IPS-20b (cell line): ENCODE measurements around the gene HOXB1.

Experiments
- H3K27ac ChIP-seq: one replicate; pipeline ENCODE4 v1.5.1; 2013; ENCODE audit warnings: low read length
- H3K27me3 ChIP-seq: 2 replicates; pipeline ENCODE4 v1.6.1; 2013; ENCODE audit warnings: mild to moderate bottlenecking, low read length, inconsistent platforms; ENCODE audit not compliant: insufficient read depth
- H3K36me3 ChIP-seq: 2 replicates; pipeline ENCODE4 v1.6.1; 2013; ENCODE audit warnings: low read depth, mild to moderate bottlenecking, inconsistent platforms, low read length, moderate library complexity; ENCODE audit not compliant: insufficient read depth
- H3K4me1 ChIP-seq: 2 replicates; pipeline ENCODE4 v1.6.1; 2013; ENCODE audit warnings: mild to moderate bottlenecking, control low read depth, inconsistent platforms, low read length, moderate library complexity; ENCODE audit not compliant: insufficient read depth
- H3K4me3 ChIP-seq: 2 replicates; pipeline ENCODE4 v1.5.1; 2013; ENCODE audit warnings: mild to moderate bottlenecking, low read length, inconsistent platforms
- H3K9ac ChIP-seq: 2 replicates; pipeline ENCODE4 v1.6.1; 2013; ENCODE audit warnings: low read depth, mild to moderate bottlenecking, inconsistent platforms, low read length, moderate library complexity
- H3K9me3 ChIP-seq: 2 replicates; pipeline ENCODE4 v1.6.1; 2013; ENCODE audit warnings: mild to moderate bottlenecking, low read depth, low read length, inconsistent platforms; ENCODE audit not compliant: insufficient read depth

HOXB1 gene

DNA sequence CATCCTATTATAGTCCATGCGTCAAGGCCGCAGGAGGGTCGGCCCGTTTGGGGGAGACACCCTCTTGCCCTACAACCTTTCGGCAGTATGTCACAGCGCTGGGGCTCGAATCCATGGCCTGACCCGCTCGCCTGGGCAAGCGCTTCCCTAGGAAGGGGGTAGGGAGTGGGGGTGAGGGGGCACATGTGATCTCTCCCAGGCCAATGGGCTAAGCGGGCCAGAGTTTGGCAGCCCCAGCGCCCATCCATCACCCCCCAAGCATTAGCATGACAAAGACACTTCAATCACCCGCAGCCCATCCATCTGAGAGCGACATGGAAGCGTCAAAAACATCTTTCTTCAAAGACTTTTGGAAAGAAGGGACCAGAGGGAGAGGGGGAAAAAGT lies at the start of gene HOXB1:
HOXB1 (minus strand) TSS at position 125 of the 386 bp plus-strand sequence; CDS start at position 18, 107 bp downstream.
- H3K4me1 ChIP-seq: peaks cover 19% of the 10 kb centered on the region
- no peak within 1 kb of the TSS for H3K9ac ChIP-seq
- no peaks in the 10 kb centered on the region for H3K9me3 ChIP-seq
- peaks cover 97% of the 10 kb centered on the region for H3K27me3 ChIP-seq
- peak within 1 kb of the TSS; percentile 44 for H3K4me3 ChIP-seq
- no peak within 1 kb of the TSS for H3K27ac ChIP-seq
- no peaks in the 10 kb centered on the region for H3K36me3 ChIP-seq

DNA sequence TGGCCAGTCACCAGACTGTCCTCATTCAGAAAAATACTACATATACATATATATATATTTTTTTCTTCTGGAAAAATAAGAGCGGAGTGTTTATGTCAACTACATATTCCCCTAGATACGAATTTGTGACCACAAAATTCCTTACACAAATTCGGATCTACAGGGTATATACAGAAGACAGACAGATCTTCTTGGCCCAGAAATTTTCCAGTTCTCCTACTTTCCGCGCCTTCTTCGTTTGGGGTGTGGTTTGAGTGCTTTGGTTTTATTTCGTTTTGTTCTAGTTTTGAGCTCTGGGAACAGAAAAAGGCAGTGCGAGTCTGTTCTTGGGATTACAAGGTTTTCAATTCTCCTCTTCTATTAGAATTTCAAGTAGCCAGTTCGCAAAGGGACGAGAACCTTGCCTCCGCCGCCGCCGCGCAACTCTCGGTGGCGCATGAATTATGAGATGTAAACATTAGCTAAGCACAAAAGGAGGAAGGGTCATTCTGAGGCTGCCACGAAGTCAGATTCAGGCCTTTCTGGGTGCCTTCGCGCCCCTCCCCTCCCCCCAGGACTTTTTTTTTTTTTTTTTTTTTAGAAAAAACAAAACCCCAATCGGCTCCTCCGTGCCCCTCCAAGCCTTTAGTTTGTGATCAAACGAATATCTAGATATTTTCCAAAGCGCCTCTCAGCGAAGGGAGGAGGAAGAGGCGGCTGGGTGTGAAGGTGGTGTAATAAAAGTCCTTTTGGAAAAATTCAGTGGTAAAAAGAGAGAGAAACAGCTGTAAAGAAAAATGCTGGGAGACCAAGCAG lies 49.1 kb upstream of the HOXB1 start:
- H3K4me1 ChIP-seq: no peaks in the 10 kb centered on the region
- peaks cover 100% of the 10 kb centered on the region for H3K27me3 ChIP-seq
- H3K27ac ChIP-seq: no peak overlapping the region
- no peaks in the 10 kb centered on the region for H3K36me3 ChIP-seq
- H3K9ac ChIP-seq: no peak overlapping the region
- peaks cover 4% of the 10 kb centered on the region; the same call in 1 of the 2 replicates for H3K9me3 ChIP-seq
- no peak overlapping the region for H3K4me3 ChIP-seq

GRCh38 chr17:48579471-48579759 lies 48.6 kb upstream of the HOXB1 start:
- Histone ChIP-seq H3K27ac (no peak overlapping the region), H3K4me3 (no peak overlapping the region), H3K36me3 (no peaks in the 10 kb centered on the region), H3K9ac (no peak overlapping the region), H3K9me3 (peaks cover 4% of the 10 kb centered on the region; the same call in 1 of the 2 replicates), H3K27me3 (peaks cover 100% of the 10 kb centered on the region), H3K4me1 (no peaks in the 10 kb centered on the region)

DNA sequence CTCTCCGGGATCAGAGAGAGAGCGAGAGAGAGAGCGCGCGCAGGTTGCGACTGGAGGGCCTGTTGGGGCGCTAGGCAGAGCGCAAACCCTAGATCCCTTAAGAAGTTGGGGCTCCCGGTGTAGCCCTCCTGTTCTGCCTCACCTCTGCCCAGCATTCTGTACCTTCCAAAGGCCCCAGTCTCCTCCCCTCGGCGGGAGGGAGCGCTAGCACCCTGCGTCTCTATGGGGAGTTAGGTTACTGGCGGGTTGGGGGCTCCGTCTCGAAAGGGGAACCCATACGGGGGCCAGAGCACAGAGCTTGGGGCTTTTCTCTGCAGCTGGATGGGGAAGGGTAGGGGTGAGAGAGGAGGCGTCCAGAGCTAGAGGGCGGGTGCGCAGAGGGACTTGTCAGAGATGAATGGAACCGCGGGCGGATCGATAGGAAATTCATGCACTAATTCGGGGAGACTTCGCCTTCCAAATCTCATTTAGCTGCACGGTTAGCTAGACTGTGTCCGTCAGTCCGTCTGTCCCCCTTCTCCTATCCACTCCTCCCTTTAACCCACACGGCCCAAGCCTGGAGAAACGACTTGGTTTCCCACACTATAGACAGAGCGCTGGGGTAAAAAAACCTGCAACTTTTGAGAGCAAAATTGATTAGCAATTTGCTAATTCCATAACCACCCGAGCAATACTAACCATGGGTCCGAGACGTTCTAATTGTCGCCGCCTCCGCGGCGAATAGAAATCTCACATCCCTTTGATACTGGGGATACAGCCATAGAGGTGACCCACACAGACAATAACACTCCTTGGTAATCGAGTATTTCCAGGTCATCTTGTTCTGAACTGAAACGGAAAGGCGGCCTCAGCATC lies 48.0 kb upstream of the HOXB1 start:
- Histone ChIP-seq H3K9ac (no peak overlapping the region), H3K27ac (no peak overlapping the region), H3K9me3 (peaks cover 4% of the 10 kb centered on the region; the same call in 1 of the 2 replicates), H3K36me3 (no peaks in the 10 kb centered on the region), H3K4me3 (no peak overlapping the region), H3K27me3 (peaks cover 100% of the 10 kb centered on the region), H3K4me1 (no peaks in the 10 kb centered on the region)

DNA sequence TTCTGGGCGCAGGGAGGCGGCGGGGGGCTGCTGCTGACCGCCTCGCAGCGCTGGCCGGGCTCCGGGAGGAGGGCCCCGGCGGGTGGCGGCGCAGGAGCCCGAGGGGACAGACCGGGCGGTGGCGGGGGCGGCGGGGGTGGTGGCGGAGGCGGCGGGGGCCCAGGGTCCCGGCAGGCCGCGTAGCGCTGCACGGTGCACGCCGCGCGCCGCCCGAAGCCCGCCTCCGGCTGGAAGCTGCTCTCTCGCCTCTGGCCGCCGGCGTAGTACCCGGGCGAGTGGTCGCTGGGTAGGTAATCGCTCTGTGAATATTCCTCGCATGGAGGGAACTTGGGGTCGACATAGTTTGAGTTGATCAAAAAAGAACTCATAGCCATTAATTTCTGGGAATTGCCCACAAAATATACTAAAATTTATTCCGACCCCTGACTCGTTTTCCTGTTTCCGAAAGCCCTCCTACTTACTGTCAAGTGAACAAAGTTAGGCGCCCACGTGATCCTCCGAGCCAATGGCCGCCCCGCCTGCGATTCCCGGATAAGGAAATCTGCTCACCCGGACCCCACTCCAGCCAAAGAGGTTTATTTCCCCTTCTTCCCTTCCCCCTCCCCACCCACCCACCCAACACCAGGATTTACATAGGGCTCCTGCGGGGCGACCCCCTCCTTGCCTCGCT lies 47.3 kb upstream of the HOXB1 start, which contains the start of gene HOXB4:
HOXB4 (minus strand) TSS at position 405 of the 670 bp plus-strand sequence; CDS start at position 374, 31 bp downstream.
- Histone ChIP-seq H3K9ac (no peak within 1 kb of the TSS), H3K4me1 (no peaks in the 10 kb centered on the region), H3K9me3 (peaks cover 4% of the 10 kb centered on the region; the same call in 1 of the 2 replicates), H3K27me3 (peaks cover 100% of the 10 kb centered on the region), H3K27ac (no peak within 1 kb of the TSS), H3K4me3 (no peak within 1 kb of the TSS), H3K36me3 (no peaks in the 10 kb centered on the region)

GRCh38 chr17:48577330-48577945 lies 46.6 kb upstream of the HOXB1 start:
- Histone ChIP-seq H3K36me3 (no peaks in the 10 kb centered on the region), H3K4me1 (no peaks in the 10 kb centered on the region), H3K9ac (no peak overlapping the region), H3K27me3 (peaks cover 100% of the 10 kb centered on the region), H3K9me3 (peaks cover under 1% of the 10 kb centered on the region; the same call in 1 of the 2 replicates), H3K27ac (no peak overlapping the region), H3K4me3 (no peak overlapping the region)

GRCh38 chr17:48576479-48577309 lies 45.9 kb upstream of the HOXB1 start:
- H3K4me3 ChIP-seq: no peak overlapping the region
- H3K4me1 ChIP-seq: no peaks in the 10 kb centered on the region
- H3K27ac ChIP-seq: no peak overlapping the region
- peaks cover 100% of the 10 kb centered on the region for H3K27me3 ChIP-seq
- H3K9me3 ChIP-seq: no peaks in the 10 kb centered on the region; the same call in 1 of the 2 replicates
- no peak overlapping the region for H3K9ac ChIP-seq
- no peaks in the 10 kb centered on the region for H3K36me3 ChIP-seq

DNA sequence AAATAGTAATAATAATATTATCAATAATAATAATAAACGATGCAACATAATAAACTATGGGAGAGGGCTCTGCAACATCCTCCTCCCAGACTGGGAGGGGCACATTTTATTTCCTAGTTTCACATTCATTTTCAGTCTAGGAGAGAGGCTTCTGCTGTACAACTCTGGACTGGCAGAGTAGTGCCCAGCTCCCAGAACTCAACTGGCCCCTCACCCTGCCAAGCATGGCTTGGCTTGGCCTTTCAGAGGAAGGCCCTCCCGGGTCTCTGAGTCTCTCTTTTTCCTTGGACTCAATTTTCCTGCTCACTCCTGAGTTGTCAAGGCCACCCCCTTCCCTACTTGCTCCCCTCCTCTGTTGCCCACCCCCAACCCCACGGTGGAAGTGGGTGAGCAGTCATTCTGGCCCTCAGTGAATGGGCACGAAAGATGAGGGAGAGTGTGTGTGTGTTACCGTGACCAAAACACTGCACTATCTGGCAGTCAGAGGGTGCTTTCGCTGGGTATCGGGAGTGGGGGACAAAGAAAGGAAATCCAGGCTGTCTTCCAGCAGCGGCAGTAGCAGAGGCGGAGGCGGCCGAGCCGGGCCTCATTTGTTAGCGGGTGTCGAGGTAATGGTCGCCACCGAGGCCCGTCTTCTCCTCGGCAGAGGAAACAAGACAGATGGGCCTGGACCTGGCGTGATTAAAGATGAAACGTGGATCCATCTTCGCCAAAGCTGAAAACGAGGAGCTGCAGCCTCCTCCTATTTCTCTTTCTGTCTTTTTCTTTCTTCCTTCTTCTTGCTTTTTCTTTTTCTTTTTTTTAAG lies 45.1 kb upstream of the HOXB1 start:
- H3K27ac ChIP-seq: no peak overlapping the region
- H3K4me3 ChIP-seq: no peak overlapping the region
- H3K9me3 ChIP-seq: no peaks in the 10 kb centered on the region; the same call in 1 of the 2 replicates
- H3K27me3 ChIP-seq: peaks cover 100% of the 10 kb centered on the region
- H3K4me1 ChIP-seq: no peaks in the 10 kb centered on the region
- H3K36me3 ChIP-seq: no peaks in the 10 kb centered on the region
- no peak overlapping the region for H3K9ac ChIP-seq

- no peaks in the 10 kb centered on the region for H3K36me3 ChIP-seq
- H3K27ac ChIP-seq: no peak overlapping the region
- H3K4me3 ChIP-seq: no peak overlapping the region
- H3K27me3 ChIP-seq: peaks cover 100% of the 10 kb centered on the region
- no peaks in the 10 kb centered on the region; the same call in 1 of the 2 replicates for H3K9me3 ChIP-seq
- no peaks in the 10 kb centered on the region for H3K4me1 ChIP-seq
- no peak overlapping the region for H3K9ac ChIP-seq
These were observed 44.3 kb upstream of the HOXB1 start for GRCh38 chr17:48575066-48575582.

DNA sequence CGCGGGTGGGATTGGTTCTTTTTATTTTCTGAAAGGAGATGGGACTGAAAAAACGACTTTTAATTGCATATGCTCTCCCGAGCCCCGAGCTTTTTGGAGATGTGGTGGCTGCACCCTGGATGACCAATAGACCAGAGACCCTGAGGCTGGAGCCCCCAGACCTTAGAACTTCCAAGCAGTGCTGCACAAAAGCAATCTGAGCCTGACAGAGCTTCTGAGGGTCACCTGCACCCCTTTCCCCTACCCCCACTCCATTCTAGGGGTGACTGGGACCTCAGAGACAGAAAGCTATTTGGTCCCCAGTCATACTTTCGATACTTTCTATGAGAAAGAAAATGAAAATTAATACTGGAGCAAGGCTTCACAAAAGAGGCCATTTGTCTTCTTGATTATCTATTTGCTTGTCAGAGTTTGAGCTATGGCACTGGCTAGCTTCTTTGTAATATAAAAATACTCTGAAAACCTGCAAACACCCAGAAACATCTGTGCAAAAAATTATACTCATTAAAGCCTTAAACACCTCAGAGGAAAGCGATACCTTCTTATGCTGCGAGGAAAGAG lies 43.8 kb upstream of the HOXB1 start:
- H3K9me3 ChIP-seq: no peaks in the 10 kb centered on the region; the same call in 1 of the 2 replicates
- H3K4me3 ChIP-seq: no peak overlapping the region
- no peaks in the 10 kb centered on the region for H3K4me1 ChIP-seq
- no peaks in the 10 kb centered on the region for H3K36me3 ChIP-seq
- no peak overlapping the region for H3K9ac ChIP-seq
- no peak overlapping the region for H3K27ac ChIP-seq
- H3K27me3 ChIP-seq: peaks cover 100% of the 10 kb centered on the region
